Naive thymus-derived CD4-positive, alpha-beta T cell (primary cell): ENCODE measurements around the gene CAMTA1. TPM values are rescaled to one million over a fixed set of nuclear protein-coding genes. Genes with fewer than 3 reads are reported as not detected.

Experiments
- ATAC-seq: fragments of 150-1000 bp; cut with Tn5 transposase; 2 replicates; pipeline ENCODE4 v1.10.0; 2021; ENCODE audit warnings: mild to moderate bottlenecking, moderate library complexity
- CTCF ChIA-PET: fragments of 350-600 bp; sonication (Branson Sonifier 250); formaldehyde crosslinking; loops from one replicate; lab custom pipeline; 2021; ENCODE audit warnings: antibody characterized with exemption; lab: Charles Lee
- POLR2A ChIA-PET: fragments of 350-600 bp; sonication (Branson Sonifier 250); formaldehyde crosslinking; loops from one replicate; lab custom pipeline; 2021; ENCODE audit warnings: antibody characterized with exemption, inconsistent platforms; lab: Charles Lee
- DNase-seq, 9 donors: peaks; one replicate each; pipeline versions ENCODE4 v3.0.0 to v3.0.0-alpha.2; 2020 to 2022; ENCODE audit warnings: mixed read lengths in 1 of 9
- H3K27ac ChIP-seq: one replicate; pipeline ENCODE4 v1.7.0; 2013; ENCODE audit warnings: mild to moderate bottlenecking, low read depth, low read length, moderate library complexity
- H3K27me3 ChIP-seq, 2 donors: one replicate each; pipeline ENCODE4 v1.7.0; 2013; ENCODE audit warnings: low read length in 2 of 2, mild to moderate bottlenecking in 2 of 2, moderate library complexity in 2 of 2; ENCODE audit not compliant: control insufficient read depth in 2 of 2, insufficient read depth in 2 of 2
- H3K36me3 ChIP-seq, 3 experiments: 1 replicate in 2 of 3; 2 replicates in 1 of 3; pipeline ENCODE4 v1.7.0; 2013; ENCODE audit warnings: low read length in 3 of 3, mild to moderate bottlenecking in 3 of 3, moderate library complexity in 1 of 3; ENCODE audit not compliant: insufficient read depth in 3 of 3, control insufficient read depth in 2 of 3
- H3K4me1 ChIP-seq, 2 donors: one replicate each; pipeline ENCODE4 v1.7.0; 2013; ENCODE audit warnings: low read length in 2 of 2, mild to moderate bottlenecking in 2 of 2, moderate library complexity in 1 of 2; ENCODE audit not compliant: control insufficient read depth in 2 of 2, insufficient read depth in 2 of 2
- H3K4me3 ChIP-seq: 2 replicates; pipeline ENCODE4 v1.7.0; 2013; ENCODE audit warnings: mild to moderate bottlenecking, low read length
- H3K9me3 ChIP-seq, 3 experiments: 1 replicate in 2 of 3; 2 replicates in 1 of 3; pipeline ENCODE4 v1.7.0; 2013; ENCODE audit warnings: low read length in 3 of 3; ENCODE audit not compliant: control insufficient read depth in 2 of 3
- H3K27ac Mint-ChIP-seq, 9 donors: one replicate each; pipeline ENCODE4 v1.8.0; 2020 to 2022; ENCODE audit warnings: mixed read lengths in 9 of 9, mild to moderate bottlenecking in 8 of 9, moderate library complexity in 5 of 9, inconsistent platforms in 2 of 9
- H3K27me3 Mint-ChIP-seq, 5 donors: one replicate each; pipeline ENCODE4 v1.8.0; 2021 to 2022; ENCODE audit warnings: mixed read lengths in 5 of 5, mild to moderate bottlenecking in 1 of 5
- H3K36me3 Mint-ChIP-seq, 5 donors: one replicate each; pipeline ENCODE4 v1.8.0; 2020 to 2022; ENCODE audit warnings: mixed read lengths in 5 of 5, mild to moderate bottlenecking in 3 of 5, inconsistent platforms in 1 of 5
- H3K4me1 Mint-ChIP-seq, 7 donors: one replicate each; pipeline ENCODE4 v1.8.0; 2020 to 2022; ENCODE audit warnings: mixed read lengths in 7 of 7, mild to moderate bottlenecking in 3 of 7, inconsistent platforms in 1 of 7
- H3K4me3 Mint-ChIP-seq, 10 donors: one replicate each; pipeline ENCODE4 v1.8.0; 2020 to 2022; ENCODE audit warnings: mild to moderate bottlenecking in 10 of 10, mixed read lengths in 10 of 10, moderate library complexity in 6 of 10, inconsistent platforms in 2 of 10
- H3K9me3 Mint-ChIP-seq, 11 donors: one replicate each; pipeline ENCODE4 v1.8.0; 2020 to 2022; ENCODE audit warnings: mixed read lengths in 11 of 11, mild to moderate bottlenecking in 4 of 11, inconsistent platforms in 1 of 11, moderate library complexity in 1 of 11
- intact Hi-C, 2 donors: fragments of 100-400 bp; cut with micrococcal nuclease; formaldehyde crosslinking; loops; one replicate each; pipeline ENCODE4 v1.15.1; 2023
- polyA plus RNA-seq, 2 donors: library from polyadenylated mRNA; unstranded; fragments of 300-500 nt; fragmentation: Illumina TruSeq; gene quantifications; one replicate each; pipeline ENCODE4 v1.2.3, GENCODE V29; 2021
- total RNA-seq, 6 experiments: library from RNA in 5 of 6; stranded (reverse) in 5 of 6; gene quantifications; 1 replicate in 5 of 6; 2 replicates in 1 of 6; pipeline ENCODE4 v1.2.3 and lab custom pipeline; 2021 to 2026

The CAMTA1 gene
- total and polyA plus RNA-seq, 7 experiments from 2014 or later: 38.1 to 68.6 (median 42.6) TPM

DNA sequence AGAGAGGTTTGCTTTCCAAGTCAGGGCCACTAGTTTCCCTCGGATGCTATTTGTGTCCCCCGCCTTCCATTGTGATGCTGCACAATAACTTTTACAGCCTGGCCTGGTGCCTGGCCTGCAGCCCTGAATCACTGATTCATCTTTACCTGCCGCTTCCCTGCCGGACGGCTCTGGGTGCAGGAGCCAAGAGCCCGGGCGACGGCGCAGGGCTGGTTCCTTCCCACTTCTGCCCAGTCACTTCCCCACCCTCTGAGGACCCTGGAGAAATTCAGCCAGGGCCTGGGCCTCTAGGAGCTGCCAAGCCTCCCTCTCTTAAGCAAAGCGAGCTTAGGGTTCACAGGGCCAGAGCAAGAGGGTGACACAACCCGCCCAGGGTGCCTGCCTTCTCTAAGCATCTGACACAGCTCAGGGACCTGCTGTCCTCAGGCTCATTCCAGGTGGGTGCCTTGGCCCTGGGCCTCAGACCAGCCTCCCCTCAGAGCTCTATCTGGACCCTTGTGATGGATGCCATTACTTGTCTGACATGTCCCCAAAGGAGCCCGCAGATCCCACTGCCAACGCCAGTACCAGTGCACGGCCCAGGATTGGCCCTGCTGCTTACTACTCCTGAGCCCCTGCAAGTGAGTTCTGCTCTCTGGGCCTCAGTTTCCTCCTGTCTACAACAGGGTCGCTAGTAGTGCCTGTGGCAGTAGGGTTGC, 604.8 kb downstream of the CAMTA1 start:
- ATAC-seq (no peak), DNase-seq (no peak)
- intact Hi-C loops: no loop called here
- Histone ChIP-seq H3K4me3 (no peak overlapping the region), H3K27me3 (no peaks in the 10 kb centered on the region), H3K27ac (no peak overlapping the region), H3K4me1 (no peaks in the 10 kb centered on the region), H3K9me3 (no peaks in the 10 kb centered on the region), H3K36me3 (no peaks in the 10 kb centered on the region)
- Mint-ChIP-seq H3K4me3 (no peak overlapping the region), H3K27me3 (peaks cover 0 to 13% (median 5%) of the 10 kb centered on the region in 5 donors), H3K27ac (no peak overlapping the region), H3K9me3 (peaks cover 0 to 5% (median under 1%) of the 10 kb centered on the region in 11 donors), H3K36me3 (no peaks in the 10 kb centered on the region), H3K4me1 (no peaks in the 10 kb centered on the region)
- ChIA-PET CTCF (no interaction called here), POLR2A (no interaction called here)

DNA sequence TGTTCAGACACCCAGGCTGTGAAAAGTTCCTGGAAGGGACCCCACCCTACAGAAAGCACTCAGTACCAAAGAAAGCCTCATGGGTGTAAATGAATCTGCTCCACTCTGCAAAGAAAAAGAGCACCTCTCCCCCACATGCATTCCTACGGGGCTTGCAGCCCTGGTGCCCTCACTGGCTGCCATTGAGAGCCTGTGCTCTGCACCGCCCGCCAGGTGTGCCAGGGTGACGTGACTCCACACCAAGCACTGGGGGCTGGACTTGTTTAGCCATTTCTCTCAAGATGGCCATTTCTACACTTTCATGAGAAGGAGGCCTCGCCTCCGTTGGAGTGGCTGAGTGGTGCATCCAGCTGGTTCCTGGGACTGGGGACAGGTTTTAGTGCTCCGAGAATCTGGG, 605.3 kb downstream of the CAMTA1 start:
- no peak for DNase-seq
- CTCF ChIA-PET: no interaction called here
- intact Hi-C loops: no loop called here
- H3K4me1 Mint-ChIP-seq: no peaks in the 10 kb centered on the region
- Histone ChIP-seq H3K27me3 (no peaks in the 10 kb centered on the region), H3K9me3 (no peaks in the 10 kb centered on the region), H3K4me1 (no peaks in the 10 kb centered on the region), H3K4me3 (no peak overlapping the region), H3K27ac (no peak overlapping the region), H3K36me3 (no peaks in the 10 kb centered on the region)
- no peak for ATAC-seq
- peaks cover 0 to 18% (median 10%) of the 10 kb centered on the region in 5 donors for H3K27me3 Mint-ChIP-seq
- POLR2A ChIA-PET: no interaction called here
- H3K4me3 Mint-ChIP-seq: no peak overlapping the region
- H3K9me3 Mint-ChIP-seq: peaks cover 2 to 10% (median 4%) of the 10 kb centered on the region in 11 donors
- no peaks in the 10 kb centered on the region for H3K36me3 Mint-ChIP-seq
- H3K27ac Mint-ChIP-seq: no peak overlapping the region

DNA sequence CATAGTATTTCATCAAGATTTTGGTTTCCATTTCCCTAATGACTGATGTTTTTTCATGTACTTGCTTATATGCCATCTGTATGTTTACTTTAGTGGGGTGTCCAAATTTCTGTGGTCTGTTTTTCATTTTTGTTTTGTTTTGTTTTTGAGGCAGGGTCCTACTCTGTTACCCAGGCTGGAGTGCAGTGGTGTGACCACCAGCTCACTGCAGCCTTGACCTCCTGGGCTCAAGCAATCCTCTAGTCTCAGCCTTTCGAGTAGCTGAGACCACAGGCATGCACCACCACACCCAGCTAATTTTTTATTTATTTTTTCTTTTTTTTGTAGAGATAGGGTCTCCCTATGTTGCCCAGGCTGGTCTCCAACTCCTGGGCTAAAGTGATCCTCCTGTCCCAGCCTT, 607.9 kb downstream of the CAMTA1 start:
- Mint-ChIP-seq H3K9me3 (peaks cover 2 to 28% (median 10%) of the 10 kb centered on the region in 11 donors), H3K4me3 (no peak overlapping the region), H3K27ac (no peak overlapping the region), H3K36me3 (no peaks in the 10 kb centered on the region), H3K4me1 (no peaks in the 10 kb centered on the region), H3K27me3 (peaks cover 3 to 34% (median 12%) of the 10 kb centered on the region in 5 donors)
- DNase-seq (no peak), ATAC-seq (no peak)
- intact Hi-C loops: no loop called here
- Histone ChIP-seq H3K9me3 (no peaks in the 10 kb centered on the region), H3K4me1 (no peaks in the 10 kb centered on the region), H3K36me3 (no peaks in the 10 kb centered on the region), H3K27ac (no peak overlapping the region), H3K4me3 (no peak overlapping the region), H3K27me3 (no peaks in the 10 kb centered on the region)
- ChIA-PET CTCF (no interaction called here), POLR2A (no interaction called here)

DNA sequence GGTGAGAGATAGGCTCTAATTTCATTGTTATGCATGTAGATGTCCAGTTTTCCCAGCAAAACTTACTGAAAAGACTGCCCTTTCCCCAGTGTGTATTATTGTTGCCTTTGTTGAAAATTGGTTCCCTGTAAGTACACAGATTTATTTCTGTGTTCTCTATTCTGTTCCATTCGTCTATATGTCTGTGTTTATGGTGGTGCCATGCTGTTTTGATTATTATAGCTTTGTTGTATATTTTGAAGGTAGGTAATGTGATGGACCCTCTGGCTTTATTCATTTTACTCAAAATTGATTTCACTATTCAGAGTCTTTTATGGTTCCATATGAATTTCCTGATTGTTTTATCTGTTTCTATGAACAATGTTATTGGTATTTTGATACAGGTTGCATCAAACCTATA, 610.0 kb downstream of the CAMTA1 start:
- no peak for DNase-seq
- Mint-ChIP-seq H3K4me1 (no peaks in the 10 kb centered on the region), H3K4me3 (no peak overlapping the region), H3K27me3 (peaks cover 3 to 52% (median 23%) of the 10 kb centered on the region in 5 donors), H3K9me3 (peaks cover 2 to 44% (median 20%) of the 10 kb centered on the region in 11 donors), H3K27ac (no peak overlapping the region), H3K36me3 (no peaks in the 10 kb centered on the region)
- no peaks in the 10 kb centered on the region for H3K9me3 ChIP-seq
- no peak for ATAC-seq
- no peak overlapping the region for H3K4me3 ChIP-seq
- no peaks in the 10 kb centered on the region for H3K36me3 ChIP-seq
- no peaks in the 10 kb centered on the region for H3K27me3 ChIP-seq
- POLR2A ChIA-PET: no interaction called here
- H3K4me1 ChIP-seq: no peaks in the 10 kb centered on the region
- intact Hi-C loops: no loop called here
- CTCF ChIA-PET: no interaction called here
- H3K27ac ChIP-seq: no peak overlapping the region

DNA sequence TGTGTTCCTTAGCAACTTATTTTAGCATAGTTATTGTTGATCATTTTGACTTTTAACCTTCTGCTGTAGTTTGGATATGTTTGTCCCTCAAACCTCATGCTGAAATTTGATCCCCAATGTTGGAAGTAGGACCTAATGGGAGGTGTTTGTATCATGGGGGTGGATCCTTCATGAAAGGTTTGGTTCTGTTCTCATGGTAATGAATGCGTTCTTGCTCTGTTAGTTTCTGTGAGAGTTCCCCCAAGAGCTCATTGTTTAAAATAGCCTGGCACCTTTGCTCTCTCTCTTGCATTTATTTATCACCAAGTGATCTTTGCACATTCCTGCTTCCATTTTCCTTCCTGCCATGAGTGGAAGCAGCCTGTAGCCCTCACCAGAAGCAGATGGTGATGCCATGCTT, 613.7 kb downstream of the CAMTA1 start:
- no peak overlapping the region for H3K27ac Mint-ChIP-seq
- Histone ChIP-seq H3K4me1 (no peaks in the 10 kb centered on the region), H3K27ac (no peak overlapping the region), H3K4me3 (no peak overlapping the region), H3K27me3 (no peaks in the 10 kb centered on the region), H3K9me3 (no peaks in the 10 kb centered on the region), H3K36me3 (no peaks in the 10 kb centered on the region)
- intact Hi-C loops: no loop called here
- peaks cover 2 to 50% (median 24%) of the 10 kb centered on the region in 11 donors for H3K9me3 Mint-ChIP-seq
- peaks cover 0 to 4% (median 0%) of the 10 kb centered on the region in 5 donors for H3K36me3 Mint-ChIP-seq
- no peaks in the 10 kb centered on the region for H3K4me1 Mint-ChIP-seq
- H3K27me3 Mint-ChIP-seq: peaks cover 3 to 67% (median 44%) of the 10 kb centered on the region in 5 donors
- CTCF ChIA-PET: no interaction called here
- H3K4me3 Mint-ChIP-seq: no peak overlapping the region
- DNase-seq (no peak), ATAC-seq (no peak)
- POLR2A ChIA-PET: no interaction called here

DNA sequence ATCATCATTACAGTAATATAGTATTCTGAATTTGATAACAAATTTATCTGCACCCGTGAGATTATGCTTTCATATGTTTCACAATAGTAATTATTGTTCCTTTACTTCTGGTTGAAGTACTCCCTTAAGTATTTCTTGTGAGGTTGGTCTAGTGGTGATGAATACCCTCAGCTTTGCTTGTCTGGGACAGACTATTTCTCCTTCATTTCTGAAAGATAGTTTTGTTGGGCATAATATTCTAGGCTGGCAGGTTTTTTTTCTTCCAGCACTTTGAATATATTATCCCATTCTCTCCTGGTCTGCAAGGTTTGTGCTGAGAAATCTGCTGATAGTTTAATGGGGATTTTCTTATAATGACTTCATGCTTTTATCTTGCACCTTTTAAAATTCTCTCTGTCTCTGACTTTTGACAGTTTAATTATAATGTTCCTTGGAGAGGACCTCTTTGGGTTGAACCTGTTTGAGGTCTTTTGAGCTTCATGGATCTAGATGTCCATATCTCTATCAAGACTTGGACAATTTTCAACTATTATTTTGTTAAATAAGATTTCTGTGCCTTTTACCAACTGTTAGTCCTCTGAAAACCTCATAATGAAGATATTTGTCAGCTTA, 614.4 kb downstream of the CAMTA1 start:
- ATAC-seq (no peak), DNase-seq (no peak)
- ChIA-PET CTCF (no interaction called here), POLR2A (interaction anchor here (0.7 kb wide), 1 partner anchor 16 kb away, joined by 3 read pairs; no protein-coding TSS in a partner anchor)
- Histone ChIP-seq H3K27ac (no peak overlapping the region), H3K36me3 (no peaks in the 10 kb centered on the region), H3K27me3 (no peaks in the 10 kb centered on the region), H3K9me3 (no peaks in the 10 kb centered on the region), H3K4me1 (no peaks in the 10 kb centered on the region), H3K4me3 (no peak overlapping the region)
- no peak overlapping the region for H3K4me3 Mint-ChIP-seq
- peaks cover 2 to 50% (median 24%) of the 10 kb centered on the region in 11 donors for H3K9me3 Mint-ChIP-seq
- no peak overlapping the region for H3K27ac Mint-ChIP-seq
- peaks cover 3 to 64% (median 47%) of the 10 kb centered on the region in 5 donors for H3K27me3 Mint-ChIP-seq
- H3K4me1 Mint-ChIP-seq: no peaks in the 10 kb centered on the region
- peaks cover 0 to 4% (median 0%) of the 10 kb centered on the region in 5 donors for H3K36me3 Mint-ChIP-seq
- intact Hi-C loops: no loop called here
